RWPE2 (cell line): Measurements from ENCODE around the gene SH3GL2.

Experiments used
- ATAC-seq: fragments of 200-7000 bp; cut with Tn5 transposase; 3 replicates; pipeline ENCODE4 v1.9.1; 2021; ENCODE audit warnings: low read depth
- DNase-seq: peaks from one replicate; pipeline ENCODE4 v3.0.0-alpha.2; 2020; ENCODE audit warnings: low spot score
- H3K27ac ChIP-seq: fragments of 450-650 bp; 2 replicates; pipeline ENCODE4 v1.5.1; 2017; ENCODE audit warnings: mild to moderate bottlenecking; ENCODE audit not compliant: poor library complexity, severe bottlenecking
- H3K27me3 ChIP-seq: fragments of 250-450 bp; sonication (Bioruptor Pico); 2 replicates; pipeline ENCODE4 v1.5.1; 2021; ENCODE audit warnings: mild to moderate bottlenecking, moderate library complexity; ENCODE audit not compliant: insufficient read depth, poor library complexity, severe bottlenecking
- H3K36me3 ChIP-seq: fragments of 250-450 bp; sonication (Bioruptor Pico); 2 replicates; pipeline ENCODE4 v1.5.1; 2020; ENCODE audit warnings: low read depth, mild to moderate bottlenecking, moderate library complexity
- H3K4me1 ChIP-seq: fragments of 250-450 bp; sonication (Bioruptor Pico); 2 replicates; pipeline ENCODE4 v1.5.1; 2021; ENCODE audit warnings: mild to moderate bottlenecking, moderate library complexity; ENCODE audit not compliant: insufficient read depth, poor library complexity, severe bottlenecking
- H3K4me3 ChIP-seq: fragments of 250-450 bp; sonication (Bioruptor Pico); 2 replicates; pipeline ENCODE4 v1.5.1; 2021; ENCODE audit warnings: mild to moderate bottlenecking, moderate library complexity; ENCODE audit not compliant: severe bottlenecking
- H3K9me3 ChIP-seq: fragments of 250-450 bp; sonication (Bioruptor Pico); 2 replicates; pipeline ENCODE4 v1.5.1; 2021; ENCODE audit warnings: mild to moderate bottlenecking, moderate library complexity; ENCODE audit not compliant: severe bottlenecking
- TF ChIP-seq, protein P1 (sequence below): fragments of 450-650 bp; IDR thresholded peaks from one replicate; pipeline ENCODE4 v1.5.1; 2017; ENCODE audit warnings: mild to moderate bottlenecking, moderate library complexity; ENCODE audit not compliant: poor library complexity, severe bottlenecking

SH3GL2 gene

DNA sequence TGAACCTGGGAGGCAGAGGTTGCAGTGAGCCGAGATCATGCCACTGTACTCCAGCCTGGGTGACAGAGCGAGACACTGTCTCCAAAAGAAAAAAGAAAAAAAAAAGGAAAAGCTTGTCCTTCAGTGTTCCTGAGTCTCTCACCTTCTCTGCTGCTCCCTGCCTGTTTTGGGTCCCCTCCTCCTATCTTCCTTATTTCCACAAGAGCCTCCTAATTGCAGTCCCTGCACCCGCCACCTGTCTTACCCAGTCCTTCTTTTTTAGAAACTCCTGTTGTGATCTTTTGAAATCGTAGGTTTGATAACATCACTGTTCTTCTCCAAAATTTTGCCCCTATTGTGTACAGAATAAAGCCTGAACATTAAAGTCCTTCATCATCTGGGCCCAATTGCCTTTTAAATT, 234.9 kb downstream of the SH3GL2 start:
- Histone ChIP-seq H3K36me3 (no peaks in the 10 kb centered on the region), H3K27me3 (no peaks in the 10 kb centered on the region), H3K4me3 (no peak overlapping the region), H3K27ac (no peak overlapping the region), H3K4me1 (no peaks in the 10 kb centered on the region), H3K9me3 (no peaks in the 10 kb centered on the region)
- no peak for ATAC-seq
- no peak for DNase-seq
- TF ChIP-seq, protein P1, sequence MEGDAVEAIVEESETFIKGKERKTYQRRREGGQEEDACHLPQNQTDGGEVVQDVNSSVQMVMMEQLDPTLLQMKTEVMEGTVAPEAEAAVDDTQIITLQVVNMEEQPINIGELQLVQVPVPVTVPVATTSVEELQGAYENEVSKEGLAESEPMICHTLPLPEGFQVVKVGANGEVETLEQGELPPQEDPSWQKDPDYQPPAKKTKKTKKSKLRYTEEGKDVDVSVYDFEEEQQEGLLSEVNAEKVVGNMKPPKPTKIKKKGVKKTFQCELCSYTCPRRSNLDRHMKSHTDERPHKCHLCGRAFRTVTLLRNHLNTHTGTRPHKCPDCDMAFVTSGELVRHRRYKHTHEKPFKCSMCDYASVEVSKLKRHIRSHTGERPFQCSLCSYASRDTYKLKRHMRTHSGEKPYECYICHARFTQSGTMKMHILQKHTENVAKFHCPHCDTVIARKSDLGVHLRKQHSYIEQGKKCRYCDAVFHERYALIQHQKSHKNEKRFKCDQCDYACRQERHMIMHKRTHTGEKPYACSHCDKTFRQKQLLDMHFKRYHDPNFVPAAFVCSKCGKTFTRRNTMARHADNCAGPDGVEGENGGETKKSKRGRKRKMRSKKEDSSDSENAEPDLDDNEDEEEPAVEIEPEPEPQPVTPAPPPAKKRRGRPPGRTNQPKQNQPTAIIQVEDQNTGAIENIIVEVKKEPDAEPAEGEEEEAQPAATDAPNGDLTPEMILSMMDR = no peak

DNA sequence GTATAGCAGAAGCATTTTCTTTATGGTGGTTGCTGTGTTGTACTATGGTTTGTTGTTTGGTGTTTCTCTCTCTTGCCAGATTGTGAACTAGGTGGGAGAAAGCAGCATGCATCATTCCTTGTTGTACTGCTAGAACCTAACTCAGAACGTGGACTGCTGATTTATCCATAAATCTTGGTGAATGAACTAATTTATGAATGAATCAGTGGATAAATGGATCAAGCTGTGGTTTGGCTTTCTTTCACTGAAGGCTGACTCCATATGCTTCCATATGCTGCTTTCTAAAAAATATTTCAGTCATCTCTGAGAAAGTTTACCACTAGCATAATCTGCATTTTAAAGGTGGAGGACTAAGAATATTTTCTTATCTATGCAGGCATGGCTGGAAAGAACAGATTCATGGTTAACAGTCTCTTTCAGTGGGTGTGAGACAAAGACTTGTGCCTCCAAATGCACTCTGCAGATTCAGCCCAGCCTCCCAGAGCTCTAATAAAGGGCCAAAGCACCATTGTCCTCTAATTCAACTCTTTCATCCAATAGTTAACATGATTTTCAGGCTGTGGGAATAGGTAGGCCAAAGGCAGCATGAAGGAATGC, 237.7 kb downstream of the SH3GL2 start:
- TF ChIP-seq, protein P1 = no peak

DNA sequence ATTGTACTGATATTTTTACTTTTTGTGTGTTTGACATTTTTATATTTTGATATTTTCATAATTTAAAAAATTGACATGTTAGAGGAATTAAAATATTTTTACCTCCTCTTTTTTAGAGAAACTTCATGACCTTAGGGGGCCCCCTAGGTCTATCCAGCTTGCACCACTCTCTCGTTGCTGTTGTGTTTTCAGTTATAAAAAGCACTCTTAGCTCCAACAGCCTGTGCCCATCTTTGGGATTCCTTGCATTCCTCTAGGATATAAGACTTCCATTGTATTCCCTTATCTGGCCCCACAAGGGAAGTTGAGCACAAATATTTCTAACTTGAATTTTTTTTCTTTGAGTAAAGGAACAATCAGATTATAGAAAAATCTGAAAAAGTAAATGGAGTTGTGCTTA, 245.3 kb downstream of the SH3GL2 start:
- Histone ChIP-seq H3K27me3 (no peaks in the 10 kb centered on the region), H3K36me3 (no peaks in the 10 kb centered on the region), H3K4me1 (no peaks in the 10 kb centered on the region), H3K27ac (no peak overlapping the region), H3K4me3 (no peak overlapping the region), H3K9me3 (no peaks in the 10 kb centered on the region)
- TF ChIP-seq, protein P1 = no peak
- no peak for DNase-seq
- ATAC-seq = no peak

More for the DNA sequence above, 237.7 kb downstream of the SH3GL2 start:
- DNase-seq (no peak), ATAC-seq (no peak)
- Histone ChIP-seq H3K4me1 (no peaks in the 10 kb centered on the region), H3K9me3 (no peaks in the 10 kb centered on the region), H3K27me3 (no peaks in the 10 kb centered on the region), H3K27ac (no peak overlapping the region), H3K4me3 (no peak overlapping the region), H3K36me3 (no peaks in the 10 kb centered on the region)

DNA sequence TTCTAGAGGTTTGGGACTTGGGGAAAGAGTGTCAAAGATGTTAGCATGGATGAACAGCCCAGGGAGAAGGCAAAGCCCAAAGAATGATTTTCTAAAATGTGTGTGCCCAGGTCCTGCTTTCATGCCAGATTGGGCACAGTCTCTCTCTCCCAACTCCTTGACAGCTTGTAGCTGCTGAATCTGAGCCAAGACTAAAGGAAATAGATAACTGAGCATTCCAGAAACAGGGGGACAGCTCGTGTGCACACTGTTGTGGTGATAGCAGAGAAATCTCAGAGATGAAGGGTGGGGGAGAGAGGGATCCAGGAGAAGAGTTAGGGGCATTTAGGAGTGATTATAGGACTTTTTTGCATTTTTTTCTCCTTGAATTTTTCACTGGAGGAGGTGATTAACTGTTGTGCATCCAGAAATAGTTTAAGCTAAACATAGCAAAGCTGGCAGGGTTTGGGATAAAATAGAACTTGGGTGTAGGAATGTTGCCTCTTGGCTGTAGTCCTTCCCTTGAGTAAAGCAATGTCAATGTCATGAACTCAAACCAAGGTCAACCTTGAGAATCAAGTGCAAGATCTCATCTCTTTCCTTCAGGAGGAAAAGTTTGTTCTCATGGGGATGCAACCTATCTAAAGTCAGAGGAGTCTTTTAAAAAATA, 245.9 kb downstream of the SH3GL2 start:
- Histone ChIP-seq H3K9me3 (no peaks in the 10 kb centered on the region), H3K4me3 (no peak overlapping the region), H3K27ac (no peak overlapping the region), H3K36me3 (no peaks in the 10 kb centered on the region), H3K27me3 (no peaks in the 10 kb centered on the region), H3K4me1 (no peaks in the 10 kb centered on the region)
- TF ChIP-seq, protein P1 = no peak
- no peak for DNase-seq
- ATAC-seq = no peak

DNA sequence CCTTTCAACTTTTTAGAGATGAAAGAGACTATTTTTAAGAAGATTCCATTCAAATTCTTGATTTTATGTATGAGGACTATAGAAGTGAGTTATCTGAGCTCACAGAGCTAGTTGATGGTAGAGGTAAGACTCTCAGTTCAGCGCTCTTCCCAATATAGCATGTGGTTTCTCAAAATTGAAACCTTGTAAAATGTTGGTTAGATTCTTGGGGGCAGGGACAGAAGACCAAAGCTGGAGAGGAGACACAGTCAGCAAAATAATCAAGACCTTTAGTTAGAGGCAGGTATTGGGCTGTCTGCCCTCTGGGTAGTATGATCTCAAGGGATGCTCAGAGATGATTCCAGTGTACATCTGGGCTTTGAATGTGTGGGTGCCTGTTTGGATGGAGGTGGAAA, 246.4 kb downstream of the SH3GL2 start:
- no peak overlapping the region for H3K27ac ChIP-seq
- H3K27me3 ChIP-seq = no peaks in the 10 kb centered on the region
- no peaks in the 10 kb centered on the region for H3K4me1 ChIP-seq
- H3K36me3 ChIP-seq = no peaks in the 10 kb centered on the region
- ATAC-seq (no peak), DNase-seq (no peak)
- no peaks in the 10 kb centered on the region for H3K9me3 ChIP-seq
- TF ChIP-seq, protein P1 = no peak
- no peak overlapping the region for H3K4me3 ChIP-seq
